Heart left ventricle (tissue), 13 donors: ENCODE results near the gene TRIM66.

Experiments used
- CTCF ChIP-seq, 12 donors: fragments of 200-600 bp; sonication (generic) in 4 of 12; IDR thresholded peaks; one replicate each; pipeline versions ENCODE4 v1.5.0 to v1.8.0; 2018 to 2022; ENCODE audit warnings: antibody characterized with exemption in 12 of 12, mild to moderate bottlenecking in 5 of 12
- POLR2A ChIP-seq, 2 donors: fragments of 450-650 bp; IDR thresholded peaks; one replicate each; pipeline ENCODE4 v1.6.1; 2017; ENCODE audit warnings: antibody characterized with exemption in 2 of 2, mild to moderate bottlenecking in 2 of 2, moderate library complexity in 2 of 2
- donor health status: ischemic (EF 13 %, LVEDD 7.1; RV severe dilation, severe dysfunction).
- donor health status: DM: no; HTN: yes; CAD: no.
- donor health status: DM: no; HTN: no; CAD: no.
- donor health status: ischemic (EF 25% LVEDD 6.9; RV normal size, moderate dysfunction).
- donor health status: ischemic (EF 25% LVEDD 5.7; RV mildly dilated, moderate dysfunction).
- donor health status: ischemic (EF 35%, LVEDD 5.7; RV mildly dilated, moderate dysfunction).
- donor health status: nonischemic (EF 11% LVEDD 7.7; RV severe dilation, severe dysfunction).
- donor health status: DM: yes; HTN: yes; CAD: no.
- donor health status: PGD.
- donor health status: ischemic (EF 29% LVEDD 5.4; RV normal size, mild dysfunction).
- donor health status: nonischemic (EF 23%, LVEDD 6.1; RV moderate dilation, normal function).

- TF ChIP-seq POLR2A (IDR thresholded peaks at IDR 0.05), result no peak
- TF ChIP-seq CTCF (IDR thresholded peaks at IDR 0.05), result no peak
These were observed 76.4 kb downstream of the TRIM66 start for GRCh38 chr11:8605971-8606563.
